B cell (primary cell): ENCODE data around the gene GRK1. TPM values are rescaled to one million over a fixed set of nuclear protein-coding genes. Genes with fewer than 3 reads are reported as not detected.

Experiments
- ATAC-seq: fragments of 200-7000 bp; cut with Tn5 transposase; one replicate; pipeline ENCODE4 v1.10.0; 2021; ENCODE audit warnings: low read depth, mild to moderate bottlenecking, moderate number of reproducible peaks, moderate library complexity
- CTCF ChIA-PET: fragments of 350-600 bp; sonication (Branson Sonifier 250); formaldehyde crosslinking; loops from one replicate; lab custom pipeline; 2021; ENCODE audit warnings: antibody characterized with exemption, inconsistent platforms; lab: Charles Lee
- POLR2A ChIA-PET: fragments of 350-600 bp; sonication (Branson Sonifier 250); formaldehyde crosslinking; loops from one replicate; lab custom pipeline; 2021; ENCODE audit warnings: antibody characterized with exemption; lab: Charles Lee
- DNase-seq: peaks from one replicate; pipeline ENCODE4 v3.0.0; 2013
- H2AFZ ChIP-seq: 2 replicates; pipeline ENCODE4 v1.6.1; 2012; ENCODE audit warnings: mild to moderate bottlenecking, low read depth, low read length; ENCODE audit not compliant: insufficient read depth, poor library complexity, severe bottlenecking
- H3K27ac ChIP-seq, 2 donors: 1 replicate in 1 of 2; 2 replicates in 1 of 2; pipeline ENCODE4 v1.5.1; 2012 to 2013; ENCODE audit warnings: low read length in 2 of 2, mild to moderate bottlenecking in 2 of 2, moderate library complexity in 1 of 2
- H3K27me3 ChIP-seq, 4 experiments: fragments of 200-600 bp in 1 of 4; sonication (generic) in 1 of 4; replicated peaks in 1 of 4; 1 replicate in 2 of 4; 2 replicates in 2 of 4; pipeline versions ENCODE4 v1.6.1 to v1.7.0; 2013 to 2016; ENCODE audit warnings: low read length in 3 of 4, mild to moderate bottlenecking in 2 of 4, mixed read lengths in 1 of 4, moderate library complexity in 1 of 4; ENCODE audit not compliant: insufficient read depth in 4 of 4, control insufficient read depth in 3 of 4; ENCODE audit errors: control extremely low read depth in 1 of 4
- H3K36me3 ChIP-seq, 2 experiments: replicated peaks in 1 of 2; 1 replicate in 1 of 2; 2 replicates in 1 of 2; pipeline versions ENCODE4 v1.6.1 to v1.7.1; 2013; ENCODE audit warnings: low read length in 1 of 2; ENCODE audit not compliant: insufficient read depth in 2 of 2, control insufficient read depth in 1 of 2; ENCODE audit errors: control extremely low read depth in 1 of 2, extremely low read depth in 1 of 2
- H3K4me1 ChIP-seq, 2 donors: fragments of 200-600 bp in 1 of 2; sonication (generic) in 1 of 2; 1 replicate in 1 of 2; 2 replicates in 1 of 2; pipeline versions ENCODE4 v1.5.1 to v1.6.1; 2013 to 2017; ENCODE audit warnings: low read length in 2 of 2; ENCODE audit not compliant: control insufficient read depth in 2 of 2, insufficient read depth in 2 of 2
- H3K4me2 ChIP-seq: replicated peaks from 2 replicates; pipeline ENCODE3; 2012; ENCODE audit warnings: mild to moderate bottlenecking, low read depth, low read length; ENCODE audit not compliant: poor library complexity, severe bottlenecking
- H3K4me3 ChIP-seq, 5 experiments: fragments of 200-600 bp in 1 of 5; sonication (generic) in 1 of 5; 1 replicate in 3 of 5; 2 replicates in 2 of 5; pipeline versions ENCODE4 v1.5.1 to v1.7.0; 2011 to 2016; ENCODE audit warnings: low read length in 4 of 5, mild to moderate bottlenecking in 4 of 5, low read depth in 2 of 5, control low read depth in 1 of 5, moderate library complexity in 1 of 5; ENCODE audit not compliant: insufficient read depth in 1 of 5; ENCODE audit errors: control extremely low read depth in 1 of 5, extremely low read depth in 1 of 5
- H3K79me2 ChIP-seq: fragments of 200-600 bp; sonication (generic); one replicate; pipeline ENCODE4 v1.6.0; 2016; ENCODE audit warnings: low read length; ENCODE audit not compliant: control insufficient read depth, insufficient read depth
- H3K9ac ChIP-seq: fragments of 200-600 bp; sonication (generic); 2 replicates; pipeline ENCODE4 v1.6.1; 2017; ENCODE audit warnings: mild to moderate bottlenecking, low read length, moderate library complexity
- H3K9me3 ChIP-seq, 3 donors: one replicate each; pipeline versions ENCODE4 v1.6.1 to v1.7.1; 2013; ENCODE audit warnings: low read length in 2 of 3; ENCODE audit not compliant: control insufficient read depth in 2 of 3, insufficient read depth in 1 of 3; ENCODE audit errors: control extremely low read depth in 1 of 3
- H4K20me1 ChIP-seq: 2 replicates; pipeline ENCODE4 v1.6.0; 2012; ENCODE audit warnings: mild to moderate bottlenecking, low read length; ENCODE audit not compliant: insufficient read depth, control insufficient read depth, poor library complexity, severe bottlenecking
- H3K27ac Mint-ChIP-seq: one replicate; pipeline ENCODE4 v1.8.0; 2021; ENCODE audit warnings: mixed read lengths
- H3K27me3 Mint-ChIP-seq: one replicate; pipeline ENCODE4 v1.8.0; 2021; ENCODE audit warnings: mixed read lengths
- H3K4me1 Mint-ChIP-seq: one replicate; pipeline ENCODE4 v1.8.0; 2021; ENCODE audit warnings: mixed read lengths
- H3K4me3 Mint-ChIP-seq: one replicate; pipeline ENCODE4 v1.8.0; 2021; ENCODE audit warnings: mixed read lengths
- H3K9me3 Mint-ChIP-seq: one replicate; pipeline ENCODE4 v1.8.0; 2022; ENCODE audit warnings: mixed read lengths; ENCODE audit not compliant: insufficient read depth
- CTCF ChIP-seq: fragments of 200-600 bp; IDR thresholded peaks from one replicate; pipeline ENCODE4 v1.8.0; 2022; ENCODE audit warnings: antibody characterized with exemption, mild to moderate bottlenecking
- EZH2 ChIP-seq: IDR thresholded peaks from 2 replicates; pipeline ENCODE4 v1.6.1; 2012; ENCODE audit warnings: borderline replicate concordance, low read depth, mild to moderate bottlenecking, moderate library complexity, low read length; ENCODE audit not compliant: insufficient read depth, poor library complexity, severe bottlenecking
- WGBS: methylation state at CpG from one replicate; pipeline ENCODE4 v1.1.5; 2013; ENCODE audit warnings: missing lambda C conversion rate; ENCODE audit not compliant: insufficient coverage; 5-methylcytosine and 5-hydroxymethylcytosine counted together
- intact Hi-C: fragments of 100-400 bp; cut with micrococcal nuclease; formaldehyde crosslinking; loops from one replicate; pipeline ENCODE4 v1.10.0; 2022
- polyA plus RNA-seq: library from polyadenylated mRNA; depleted of rRNA; stranded (reverse); fragments of >200 nt; gene quantifications from 2 replicates; pipeline ENCODE4 v1.2.3, GENCODE V29; 2012
- total RNA-seq, 2 donors: library from RNA; stranded (reverse); fragments of 120-200 nt in 1 of 2; gene quantifications; 1 replicate in 1 of 2; 2 replicates in 1 of 2; pipeline versions ENCODE4 v1.2.3 to v1.2.4, GENCODE V29; 2013 to 2022

GRK1 gene
- total and polyA plus RNA-seq, 2 donors (not counting 1 experiment from before 2014, with no cell fraction given): not detected

DNA sequence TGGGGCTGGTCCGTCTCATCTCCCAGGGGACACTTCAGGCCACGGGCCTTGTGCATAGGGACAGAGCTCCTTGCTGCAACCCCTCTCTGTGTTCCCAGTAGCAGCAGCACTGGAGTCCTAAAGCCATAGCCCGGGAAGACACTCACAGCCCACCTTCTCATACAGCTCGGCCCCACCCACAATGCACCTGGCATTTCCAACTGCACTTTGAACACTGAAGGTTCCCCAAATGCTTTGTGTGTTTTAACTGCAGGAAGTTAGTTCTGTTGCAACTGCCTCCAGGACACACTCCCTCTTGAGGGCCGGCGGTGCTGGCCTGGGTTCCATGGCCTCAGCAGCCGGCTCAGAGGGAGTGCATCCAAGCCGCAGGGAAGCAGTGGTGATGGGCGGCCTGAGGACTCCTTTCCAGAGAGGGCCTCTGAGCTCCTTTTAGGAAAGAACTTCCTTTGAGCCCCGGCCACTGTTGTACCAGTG, 69.3 kb downstream of the GRK1 start:
- H3K4me2 ChIP-seq: no peak overlapping the region
- no peaks in the 10 kb centered on the region for H4K20me1 ChIP-seq

DNA sequence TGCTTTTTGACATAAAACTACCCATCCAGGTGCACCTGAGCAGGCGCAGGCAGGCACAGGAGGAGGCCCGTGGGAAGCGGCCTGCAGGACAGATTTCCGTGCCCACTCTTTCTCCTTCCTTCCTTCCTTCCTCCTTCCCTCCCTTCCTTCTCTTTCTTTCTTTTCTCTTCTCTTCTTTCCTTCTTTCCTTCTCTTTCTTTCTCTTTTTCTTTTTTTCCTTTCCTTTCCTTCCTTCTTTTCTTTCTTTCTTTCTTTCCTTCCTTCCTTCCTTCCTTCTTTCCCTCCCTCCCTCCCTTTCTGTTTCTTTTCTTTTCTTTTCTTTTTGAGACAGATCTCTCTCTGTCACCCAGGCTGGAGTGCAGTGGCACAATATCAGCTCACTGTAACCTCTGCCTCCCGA, 70.8 kb downstream of the GRK1 start:
- Histone ChIP-seq H3K4me3 (no peak overlapping the region), H2AFZ (no peak overlapping the region), H4K20me1 (no peaks in the 10 kb centered on the region), H3K9me3 (peaks cover 0 to 28% (median 0%) of the 10 kb centered on the region in 3 donors), H3K27me3 (peaks cover 0 to 36% (median 14%) of the 10 kb centered on the region in 4 experiments), H3K79me2 (no peaks in the 10 kb centered on the region), H3K4me1 (peaks cover 17 to 18% of the 10 kb centered on the region in 2 donors), H3K36me3 (no peaks in the 10 kb centered on the region), H3K27ac (no peak overlapping the region), H3K4me2 (no peak overlapping the region), H3K9ac (no peak overlapping the region)
- H3K4me3 Mint-ChIP-seq: no peak overlapping the region
- TF ChIP-seq CTCF (no peak), EZH2 (no peak)
- CTCF ChIA-PET: no interaction called here
- no peak overlapping the region for H3K27ac Mint-ChIP-seq
- peaks cover 13% of the 10 kb centered on the region for H3K27me3 Mint-ChIP-seq
- DNase-seq: no peak
- H3K4me1 Mint-ChIP-seq: peaks cover 11% of the 10 kb centered on the region
- H3K9me3 Mint-ChIP-seq: no peaks in the 10 kb centered on the region
- WGBS: 90% methylated on average over 5 of the region's 5 CpGs
- no peak for ATAC-seq
- POLR2A ChIA-PET: no interaction called here
- intact Hi-C loops: no loop called here

More for the DNA sequence above, 69.3 kb downstream of the GRK1 start:
- WGBS: 55% methylated on average over 9 of the region's 10 CpGs
- Mint-ChIP-seq H3K27ac (no peak overlapping the region), H3K27me3 (peaks cover 5% of the 10 kb centered on the region), H3K9me3 (no peaks in the 10 kb centered on the region), H3K4me1 (peaks cover 6% of the 10 kb centered on the region), H3K4me3 (no peak overlapping the region)
- H3K9me3 ChIP-seq: peaks cover 0 to 24% (median 0%) of the 10 kb centered on the region in 3 donors
- no peaks in the 10 kb centered on the region for H3K36me3 ChIP-seq
- no peak overlapping the region for H3K27ac ChIP-seq
- no peaks in the 10 kb centered on the region for H3K79me2 ChIP-seq
- intact Hi-C loops: no loop called here
- ChIA-PET POLR2A (no interaction called here), CTCF (no interaction called here)
- H3K4me3 ChIP-seq: no peak overlapping the region
- peaks cover 0 to 21% (median 3%) of the 10 kb centered on the region in 4 experiments for H3K27me3 ChIP-seq
- H2AFZ ChIP-seq: no peak overlapping the region
- no peak for DNase-seq
- TF ChIP-seq CTCF: no peak
- no peak for TF ChIP-seq EZH2
- ATAC-seq: no peak
- H3K9ac ChIP-seq: no peak overlapping the region
- peaks cover 9 to 14% of the 10 kb centered on the region in 2 donors for H3K4me1 ChIP-seq
